OCI-LY7 (cell line): ENCODE data around the gene TMEM242. TPM values are rescaled to one million over a fixed set of nuclear protein-coding genes. Genes with fewer than 3 reads are reported as not detected.

Experiments used
- BruUV-seq: library from RNA; stranded (reverse); fragments of 400-500 nt; replicated peaks from 2 replicates; lab custom pipeline; 2021; lab: Mats Ljungman, UMichigan
- CTCF ChIA-PET: fragments of 300-600 bp; sonication (Branson Sonifier 250); formaldehyde crosslinking; loops from one replicate; lab custom pipeline; 2022; ENCODE audit warnings: antibody characterized with exemption; ENCODE audit not compliant: unreplicated experiment; lab: Charles Lee
- POLR2A ChIA-PET: fragments of 300-600 bp; sonication (Branson Sonifier 250); formaldehyde crosslinking; loops from one replicate; lab custom pipeline; 2022; ENCODE audit warnings: antibody characterized with exemption; lab: Charles Lee
- DNase-seq: peaks from one replicate; pipeline ENCODE4 v3.0.0-alpha.2; 2015; ENCODE audit warnings: low spot score
- H2AFZ ChIP-seq: fragments of 200-600 bp; sonication (generic), shearing (Covaris generic); 2 replicates; pipeline ENCODE4 v1.6.1; 2014; ENCODE audit warnings: mild to moderate bottlenecking, antibody characterized with exemption, low read length, moderate library complexity
- H3K27ac ChIP-seq: fragments of 200-600 bp; sonication (generic); 2 replicates; pipeline ENCODE4 v1.5.1; 2014; ENCODE audit warnings: mixed run types, low read depth, mild to moderate bottlenecking, moderate library complexity, low read length, inconsistent platforms; ENCODE audit not compliant: poor library complexity, severe bottlenecking
- H3K36me3 ChIP-seq: fragments of 200-600 bp; sonication (generic); 2 replicates; pipeline ENCODE4 v1.6.1; 2014; ENCODE audit warnings: mild to moderate bottlenecking, antibody characterized with exemption, low read length, moderate library complexity, mixed read lengths; ENCODE audit not compliant: insufficient read depth
- H3K4me1 ChIP-seq: fragments of 200-600 bp; sonication (generic); 2 replicates; pipeline ENCODE4 v1.5.1; 2014; ENCODE audit warnings: mild to moderate bottlenecking, low read length; ENCODE audit not compliant: insufficient read depth, poor library complexity, severe bottlenecking
- H3K4me2 ChIP-seq: fragments of 200-600 bp; sonication (generic); 2 replicates; pipeline ENCODE4 v1.6.1; 2014; ENCODE audit warnings: mild to moderate bottlenecking, low read length
- H3K4me3 ChIP-seq: fragments of 200-600 bp; sonication (generic); 2 replicates; pipeline ENCODE4 v1.5.1; 2014; ENCODE audit warnings: mild to moderate bottlenecking, low read depth, low read length; ENCODE audit not compliant: poor library complexity, severe bottlenecking
- H3K79me2 ChIP-seq: fragments of 200-600 bp; sonication (generic); 2 replicates; pipeline ENCODE4 v1.6.1; 2016; ENCODE audit warnings: low read depth, mild to moderate bottlenecking, low read length, moderate library complexity, mixed read lengths; ENCODE audit not compliant: insufficient read depth
- H3K9me2 ChIP-seq: fragments of 200-600 bp; sonication (generic); 2 replicates; pipeline ENCODE4 v1.6.1; 2016; ENCODE audit warnings: mild to moderate bottlenecking, low read length, mixed read lengths; ENCODE audit not compliant: insufficient read depth
- H3K9me3 ChIP-seq: fragments of 200-600 bp; sonication (generic); 2 replicates; pipeline ENCODE4 v1.6.1; 2014; ENCODE audit warnings: mild to moderate bottlenecking, mixed run types, low read length, mixed read lengths
- H4K20me1 ChIP-seq: fragments of 200-600 bp; sonication (generic); 2 replicates; pipeline ENCODE4 v1.6.1; 2014; ENCODE audit warnings: mild to moderate bottlenecking, antibody characterized with exemption, low read length, moderate library complexity, mixed read lengths; ENCODE audit not compliant: insufficient read depth
- EZH2phosphoT487 ChIP-seq: fragments of 200-600 bp; sonication (generic); IDR thresholded peaks from 2 replicates; pipeline ENCODE4 v1.6.1; 2018; ENCODE audit warnings: low read depth, borderline replicate concordance, mild to moderate bottlenecking, mixed run types, antibody characterized with exemption, low read length, moderate library complexity, mixed read lengths
- intact Hi-C: fragments of 100-400 bp; cut with micrococcal nuclease; formaldehyde crosslinking; loops from one replicate; pipeline ENCODE4 v1.10.0; 2022; ENCODE audit not compliant: unreplicated experiment
- total RNA-seq, 2 experiments: library from RNA; depleted of rRNA in 1 of 2; stranded (reverse); fragments of >200 nt in 1 of 2; shearing (Covaris generic) in 1 of 2; gene quantifications; 2 replicates each; pipeline ENCODE4 v1.2.3, GENCODE V29; 2014 to 2022
- TF ChIP-seq, protein P1 (sequence below): fragments of 200-600 bp; sonication (generic); conservative IDR thresholded peaks from 2 replicates; pipeline ENCODE4 v1.5.1; 2014; ENCODE audit warnings: mild to moderate bottlenecking, antibody characterized with exemption, low read length, moderate library complexity, mixed read lengths

TMEM242 gene
- total RNA-seq, 2 experiments from 2014 or later, result 4.5 to 9.2 TPM

DNA sequence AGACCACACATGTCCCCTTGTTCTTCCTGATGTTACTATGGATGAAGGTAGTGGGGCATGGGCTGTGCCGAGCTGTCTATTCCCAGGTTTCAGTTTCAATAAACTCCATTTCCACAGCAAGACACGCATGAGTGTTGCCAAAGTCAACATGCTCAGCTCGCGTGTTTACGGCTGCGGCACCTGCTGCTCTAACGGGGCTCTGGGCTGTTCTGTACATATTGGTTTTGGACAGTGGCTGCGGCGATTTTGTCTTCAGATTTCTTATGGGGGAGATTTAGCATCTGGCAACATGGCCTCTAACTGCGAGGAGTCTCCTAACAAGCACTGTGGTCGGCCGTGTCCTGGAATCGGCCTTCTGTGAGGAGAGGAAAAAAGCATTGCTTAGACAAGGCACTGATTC, 58.6 kb downstream of the TMEM242 start:
- BruUV-seq, result no TSS peak
- H4K20me1 ChIP-seq, result no peaks in the 10 kb centered on the region
- no peaks in the 10 kb centered on the region for H3K4me1 ChIP-seq
- H3K27ac ChIP-seq, result no peak overlapping the region
- H3K4me3 ChIP-seq, result no peak overlapping the region
- H3K4me2 ChIP-seq, result no peak overlapping the region
- no peaks in the 10 kb centered on the region for H3K9me2 ChIP-seq
- intact Hi-C loops, result no loop called here
- no peaks in the 10 kb centered on the region for H3K9me3 ChIP-seq
- TF ChIP-seq, protein P1, sequence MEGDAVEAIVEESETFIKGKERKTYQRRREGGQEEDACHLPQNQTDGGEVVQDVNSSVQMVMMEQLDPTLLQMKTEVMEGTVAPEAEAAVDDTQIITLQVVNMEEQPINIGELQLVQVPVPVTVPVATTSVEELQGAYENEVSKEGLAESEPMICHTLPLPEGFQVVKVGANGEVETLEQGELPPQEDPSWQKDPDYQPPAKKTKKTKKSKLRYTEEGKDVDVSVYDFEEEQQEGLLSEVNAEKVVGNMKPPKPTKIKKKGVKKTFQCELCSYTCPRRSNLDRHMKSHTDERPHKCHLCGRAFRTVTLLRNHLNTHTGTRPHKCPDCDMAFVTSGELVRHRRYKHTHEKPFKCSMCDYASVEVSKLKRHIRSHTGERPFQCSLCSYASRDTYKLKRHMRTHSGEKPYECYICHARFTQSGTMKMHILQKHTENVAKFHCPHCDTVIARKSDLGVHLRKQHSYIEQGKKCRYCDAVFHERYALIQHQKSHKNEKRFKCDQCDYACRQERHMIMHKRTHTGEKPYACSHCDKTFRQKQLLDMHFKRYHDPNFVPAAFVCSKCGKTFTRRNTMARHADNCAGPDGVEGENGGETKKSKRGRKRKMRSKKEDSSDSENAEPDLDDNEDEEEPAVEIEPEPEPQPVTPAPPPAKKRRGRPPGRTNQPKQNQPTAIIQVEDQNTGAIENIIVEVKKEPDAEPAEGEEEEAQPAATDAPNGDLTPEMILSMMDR, result no peak
- no peaks in the 10 kb centered on the region for H3K79me2 ChIP-seq
- ChIA-PET CTCF (no interaction called here), POLR2A (interaction anchor here (0.6 kb wide), 3 partner anchors 13 to 985 kb away, joined by 3 to 4 read pairs (median 4); no protein-coding TSS in a partner anchor)
- DNase-seq, result no peak
- H2AFZ ChIP-seq, result no peak overlapping the region
- no peaks in the 10 kb centered on the region for H3K36me3 ChIP-seq

DNA sequence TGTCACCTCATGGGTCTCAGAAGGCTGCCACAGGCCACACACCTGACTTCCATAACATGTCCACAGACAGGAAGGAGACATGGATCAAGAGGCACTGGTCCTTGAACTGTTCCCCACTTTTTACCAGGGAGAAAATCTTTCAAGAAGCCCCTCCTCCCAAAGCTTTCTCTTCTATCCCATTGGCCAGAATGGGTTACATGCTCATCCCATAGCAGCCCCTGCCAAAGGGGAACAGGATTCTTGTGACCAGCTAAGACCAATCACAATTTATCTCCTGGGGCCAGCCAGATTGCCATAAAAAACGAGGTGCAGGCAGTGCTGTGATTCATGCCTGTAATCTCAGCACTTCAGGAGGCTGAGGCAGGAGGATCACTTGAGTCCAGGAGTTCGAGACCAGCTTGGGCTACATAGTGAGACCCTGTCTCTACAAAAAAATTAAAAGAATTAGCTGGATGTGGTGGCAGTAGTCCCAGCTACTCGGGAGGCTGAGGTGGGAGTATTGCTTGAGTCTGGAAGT, 59.4 kb downstream of the TMEM242 start:
- Histone ChIP-seq H3K9me2 (no peaks in the 10 kb centered on the region), H2AFZ (no peak overlapping the region), H3K79me2 (no peaks in the 10 kb centered on the region), H3K4me1 (no peaks in the 10 kb centered on the region), H3K4me3 (no peak overlapping the region), H3K36me3 (no peaks in the 10 kb centered on the region), H4K20me1 (no peaks in the 10 kb centered on the region), H3K9me3 (no peaks in the 10 kb centered on the region), H3K27ac (no peak overlapping the region), H3K4me2 (no peak overlapping the region)
- ChIA-PET POLR2A (interaction anchor here (0.6 kb wide), 2 partner anchors 985 to 1138 kb away, joined by 3 to 4 read pairs; no protein-coding TSS in a partner anchor), CTCF (no interaction called here)
- no TSS peak for BruUV-seq
- DNase-seq, result no peak
- TF ChIP-seq EZH2phosphoT487, result no peak
- TF ChIP-seq, protein P1, result no peak
- intact Hi-C loops, result no loop called here

DNA sequence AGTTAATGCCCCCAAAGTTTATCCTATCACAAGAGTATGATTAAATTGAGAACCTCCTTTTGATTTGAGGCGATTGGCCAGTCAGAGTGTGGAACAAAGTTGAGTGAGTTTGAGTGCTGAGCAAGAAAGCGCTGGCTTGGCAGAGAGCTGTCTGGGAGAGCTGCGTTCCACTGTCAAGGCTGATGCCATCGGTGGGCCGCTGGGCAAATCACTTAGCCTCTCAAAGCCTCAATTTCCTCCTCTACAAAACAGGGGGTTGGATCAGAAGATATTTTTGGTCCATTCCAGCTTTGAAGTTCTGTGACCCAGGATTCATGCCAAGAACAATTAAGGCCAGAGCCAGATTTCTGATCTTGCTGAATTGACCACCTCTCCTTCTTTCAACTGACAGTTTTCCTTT, 60.2 kb downstream of the TMEM242 start:
- Histone ChIP-seq H3K9me2 (no peaks in the 10 kb centered on the region), H3K36me3 (no peaks in the 10 kb centered on the region), H3K9me3 (no peaks in the 10 kb centered on the region), H3K79me2 (no peaks in the 10 kb centered on the region), H2AFZ (no peak overlapping the region), H4K20me1 (no peaks in the 10 kb centered on the region), H3K4me2 (no peak overlapping the region), H3K27ac (no peak overlapping the region), H3K4me3 (no peak overlapping the region), H3K4me1 (no peaks in the 10 kb centered on the region)
- no peak for TF ChIP-seq EZH2phosphoT487
- TF ChIP-seq, protein P1, result no peak
- DNase-seq, result no peak
- CTCF ChIA-PET, result no interaction called here
- intact Hi-C loops, result no loop called here
- no TSS peak for BruUV-seq
- POLR2A ChIA-PET, result no interaction called here
